CD4-positive, alpha-beta T cell treated with Interleukin-15 for 4 hours (primary cell): Measurements from ENCODE around the gene PRR36.
"Not testable (repeated sequence)": the region's sequence is repeated elsewhere in the genome, so short reads cannot be mapped to it uniquely, and the experiment has no call there.

Experiments
- DNase-seq: peaks from one replicate; pipeline ENCODE4 v3.0.0-alpha.2; 2020; ENCODE audit warnings: low spot score

Gene PRR36

DNA sequence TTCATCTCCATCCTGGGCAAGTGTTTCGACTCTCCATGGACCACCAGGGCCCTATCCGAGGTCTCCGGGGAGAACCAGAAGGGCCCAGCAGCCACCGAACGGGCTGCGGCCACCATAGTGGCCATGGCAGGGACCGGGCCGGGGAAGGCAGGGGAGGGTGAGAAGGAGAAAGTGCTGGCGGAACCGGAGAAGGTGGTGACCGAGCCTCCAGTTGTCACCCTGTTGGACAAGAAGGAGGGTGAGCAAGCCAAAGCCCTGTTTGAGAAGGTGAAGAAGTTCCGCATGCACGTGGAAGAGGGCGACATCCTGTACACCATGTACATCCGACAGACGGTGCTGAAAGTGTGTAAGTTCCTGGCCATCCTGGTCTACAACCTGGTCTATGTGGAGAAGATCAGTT lies 24.8 kb upstream of the PRR36 start:
- DNase-seq = no peak

DNA sequence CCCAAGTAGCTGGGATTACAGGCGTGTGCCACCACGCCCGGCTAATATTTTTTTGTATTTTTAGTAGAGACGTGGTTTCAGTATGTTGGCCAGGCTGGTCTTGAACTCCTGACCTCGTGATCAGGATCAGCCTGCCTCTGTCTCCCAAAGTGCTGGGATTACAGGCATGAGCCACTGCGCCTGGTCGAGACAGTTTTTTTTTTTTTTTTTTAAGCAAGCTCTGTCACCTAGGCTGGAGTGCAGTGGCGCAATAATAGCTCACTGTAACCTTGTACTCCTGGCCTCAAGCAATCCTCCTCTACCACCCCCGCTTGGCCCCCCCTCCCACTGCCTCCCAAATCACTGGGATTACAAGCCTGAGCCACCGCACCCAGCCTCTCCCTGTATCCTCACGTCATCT lies 23.1 kb upstream of the PRR36 start:
- no peak for DNase-seq

DNA sequence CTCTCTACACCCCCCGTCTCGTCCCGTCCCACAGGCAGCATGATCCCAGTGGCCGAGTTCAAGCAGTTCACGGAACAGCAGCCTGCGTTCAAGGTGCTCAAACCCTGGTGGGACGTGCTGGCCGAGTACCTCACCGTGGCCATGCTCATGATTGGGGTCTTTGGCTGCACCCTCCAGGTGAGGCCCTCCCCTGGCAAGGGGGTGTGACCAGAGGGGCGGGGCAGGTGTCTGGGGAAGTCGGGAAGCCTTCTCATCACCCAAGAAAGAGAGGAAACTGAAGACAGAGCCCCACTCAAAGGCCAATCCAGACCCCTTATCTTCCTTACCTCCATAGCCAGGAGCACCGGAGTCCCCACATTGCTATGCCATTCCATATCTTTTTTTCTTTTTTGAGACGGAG lies 21.4 kb upstream of the PRR36 start:
- DNase-seq = no peak

DNA sequence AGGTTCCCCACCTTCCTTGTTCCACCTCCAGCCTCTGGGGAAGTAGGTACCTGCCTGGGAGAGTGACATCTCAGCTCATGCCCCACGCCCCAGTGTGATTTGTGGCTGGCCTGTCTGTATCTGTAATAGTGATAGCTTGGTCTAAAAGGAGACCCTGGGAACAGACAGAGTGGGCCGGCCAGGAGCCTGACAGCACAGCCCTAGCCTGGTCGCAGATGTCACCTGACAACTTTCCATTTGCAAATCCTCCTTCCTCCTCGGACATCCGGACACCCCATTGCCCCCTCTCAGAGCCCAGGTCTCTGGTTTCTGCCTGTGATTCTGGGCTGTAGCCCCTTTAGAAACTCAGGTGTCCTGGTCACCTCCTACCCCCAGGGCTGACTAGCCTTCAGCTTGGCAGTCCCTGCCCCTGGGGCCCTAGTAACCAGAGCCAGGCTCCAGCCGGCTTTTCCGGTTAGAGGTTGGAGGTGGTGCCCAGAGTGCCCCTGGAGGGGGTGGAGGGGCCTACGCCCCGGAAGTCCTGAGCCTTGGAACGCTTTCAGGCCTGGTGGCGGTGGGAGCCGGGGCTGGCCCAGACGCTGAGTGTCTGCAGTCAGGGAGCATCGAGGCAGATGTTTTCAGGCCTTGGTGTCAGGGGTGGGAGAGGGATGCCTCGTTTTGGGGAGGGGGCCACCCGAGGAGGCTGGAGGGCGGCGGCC lies 20.6 kb upstream of the PRR36 start:
- DNase-seq = no peak

DNA sequence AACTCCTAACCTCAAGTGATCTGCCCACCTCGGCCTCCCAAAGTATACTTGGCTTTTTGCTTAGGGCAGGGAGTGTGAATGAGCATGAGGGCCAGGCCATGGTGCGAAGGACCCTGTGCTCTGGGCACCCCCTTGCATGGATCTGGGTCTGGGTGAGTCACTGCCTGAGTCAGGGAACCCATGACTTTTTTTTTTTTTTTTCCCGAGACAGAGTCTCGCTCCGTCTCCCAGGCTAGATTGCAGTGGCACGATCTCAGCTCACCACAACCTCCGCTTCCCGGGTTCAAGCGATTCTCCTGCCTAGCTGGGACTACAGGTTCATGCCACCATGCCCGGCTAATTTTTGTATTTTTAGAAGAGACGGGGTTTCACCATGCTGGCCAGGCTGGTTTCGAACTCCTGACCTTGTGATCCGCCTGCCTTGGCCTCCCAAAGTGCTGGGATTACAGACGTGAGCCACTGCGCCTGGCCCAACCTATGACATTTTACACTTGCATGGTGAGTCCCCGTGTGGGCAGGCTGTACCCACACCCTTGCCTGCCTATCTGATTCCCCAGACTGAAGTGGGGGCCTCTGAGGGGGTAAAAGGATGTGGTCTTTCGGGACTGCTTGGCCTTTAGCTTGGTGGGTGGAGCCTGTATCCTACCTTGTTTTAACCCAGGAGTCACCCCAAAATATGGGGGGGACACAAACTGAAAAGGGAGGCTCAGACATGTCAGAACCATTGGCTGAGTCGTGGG lies 19.3 kb upstream of the PRR36 start:
- DNase-seq = not testable (repeated sequence)

DNA sequence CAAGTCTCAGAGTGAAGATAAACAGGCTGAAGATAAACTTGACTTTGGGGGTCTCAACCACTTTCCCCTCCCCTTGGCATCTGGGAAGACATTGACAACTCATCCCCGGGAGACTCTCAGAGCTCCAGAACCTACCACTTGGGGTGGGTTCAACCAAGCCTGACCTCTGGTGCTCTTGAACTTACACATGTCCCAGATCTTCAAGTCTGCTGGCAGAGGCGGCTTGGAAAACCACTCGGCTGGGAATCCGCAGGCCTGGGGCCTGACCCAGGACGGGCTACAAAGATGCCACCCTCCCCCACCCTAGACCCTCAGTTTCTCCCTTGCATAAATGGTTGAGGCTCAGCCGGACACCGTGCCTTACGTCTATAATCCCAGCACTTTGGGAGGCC lies 14.6 kb upstream of the PRR36 start:
- no peak for DNase-seq

DNA sequence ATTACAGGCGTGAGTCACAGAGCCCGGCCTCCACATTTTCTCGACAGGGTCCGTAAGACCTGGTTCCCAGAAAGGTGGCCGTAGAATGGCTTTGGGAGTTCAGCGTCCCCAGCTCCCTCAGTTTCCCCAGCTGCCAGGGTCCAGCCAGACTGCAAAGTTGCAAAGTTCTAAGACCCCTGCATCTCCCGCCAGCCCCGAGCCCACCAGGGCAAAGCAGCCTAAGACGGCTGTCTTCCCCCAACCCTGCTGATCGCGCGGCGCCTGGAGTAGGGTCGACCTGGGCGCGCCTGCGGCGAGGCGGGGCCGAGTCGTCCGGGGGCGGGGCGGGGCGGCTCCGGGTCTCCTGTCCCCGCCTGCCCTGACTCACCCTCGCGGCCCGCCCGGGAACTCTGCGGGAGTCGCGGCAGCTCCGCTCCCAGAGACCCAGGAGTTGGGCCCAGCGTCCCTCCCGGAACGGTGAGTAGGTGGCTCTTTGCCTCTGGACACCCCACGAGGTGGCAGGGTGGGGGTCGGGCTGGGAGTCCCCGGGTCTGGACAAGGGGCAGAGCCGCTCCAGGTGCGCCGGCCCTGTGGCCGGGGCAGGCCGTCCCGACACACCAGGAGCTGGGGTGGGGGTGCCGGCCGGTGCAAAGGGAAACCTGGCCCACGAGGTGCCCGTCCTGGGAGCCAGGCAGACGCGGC lies 14.1 kb upstream of the PRR36 start, which contains the start of gene LRRC8E:
Gene LRRC8E (plus strand): TSS at position 366 of the 681 bp plus-strand sequence. CDS start 7,094 bp downstream, outside the sequence.
- DNase-seq = no peak

DNA sequence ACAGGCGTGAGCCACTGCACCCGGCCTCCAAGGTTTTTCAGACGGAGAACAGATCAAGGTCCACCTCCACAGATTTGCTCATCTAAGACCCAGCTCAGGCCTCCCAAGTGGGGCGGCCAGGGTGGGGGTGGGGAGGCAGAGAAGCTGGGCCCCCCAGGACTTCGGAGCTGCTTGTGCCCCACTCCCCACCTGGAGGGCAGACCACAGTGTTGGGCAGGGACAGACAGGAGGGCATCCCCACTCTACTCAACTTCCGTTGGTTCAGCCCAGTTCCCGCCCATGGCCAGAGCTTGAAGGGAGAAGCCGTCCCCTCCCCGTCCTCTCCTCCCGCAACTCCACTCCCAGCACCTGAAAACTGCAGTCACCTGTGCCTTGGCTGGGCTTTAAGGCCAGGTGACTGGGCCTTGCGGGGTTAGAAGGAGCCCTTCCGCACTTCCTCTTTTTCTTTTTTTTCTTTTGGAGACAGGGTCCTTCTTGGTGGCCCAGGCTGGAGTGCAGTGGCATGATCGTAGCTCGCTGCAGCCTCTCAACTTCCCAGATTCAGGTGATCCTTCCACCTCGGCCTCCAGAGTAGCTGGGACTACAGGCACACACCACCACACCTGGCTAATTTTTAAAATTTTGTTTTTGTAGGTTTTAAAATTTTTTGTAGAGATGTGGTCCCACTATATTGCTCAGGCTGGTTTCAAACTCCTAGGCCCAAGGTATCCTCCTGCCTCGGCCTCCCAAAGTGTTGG lies 13.4 kb upstream of the PRR36 start:
- DNase-seq = no peak

DNA sequence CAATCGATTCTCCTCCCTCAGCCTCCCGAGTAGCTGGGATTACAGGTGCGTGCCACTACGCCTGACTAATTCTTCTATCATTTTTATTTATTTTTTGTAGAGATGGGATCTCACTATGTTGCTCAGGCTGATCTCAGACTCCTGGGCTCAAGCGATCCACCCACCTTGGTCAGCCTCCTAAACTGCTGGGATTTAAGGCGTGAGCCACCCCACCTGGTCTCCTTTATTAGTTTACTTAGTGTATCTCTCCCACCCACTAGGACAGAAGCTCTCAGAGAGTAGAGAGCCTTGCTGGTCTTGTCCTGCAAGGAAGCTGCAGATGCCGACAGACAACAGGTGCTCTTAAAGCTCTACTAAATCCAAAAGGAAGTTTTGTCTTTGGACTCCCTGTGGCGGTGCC lies 11.6 kb upstream of the PRR36 start:
- no peak for DNase-seq

DNA sequence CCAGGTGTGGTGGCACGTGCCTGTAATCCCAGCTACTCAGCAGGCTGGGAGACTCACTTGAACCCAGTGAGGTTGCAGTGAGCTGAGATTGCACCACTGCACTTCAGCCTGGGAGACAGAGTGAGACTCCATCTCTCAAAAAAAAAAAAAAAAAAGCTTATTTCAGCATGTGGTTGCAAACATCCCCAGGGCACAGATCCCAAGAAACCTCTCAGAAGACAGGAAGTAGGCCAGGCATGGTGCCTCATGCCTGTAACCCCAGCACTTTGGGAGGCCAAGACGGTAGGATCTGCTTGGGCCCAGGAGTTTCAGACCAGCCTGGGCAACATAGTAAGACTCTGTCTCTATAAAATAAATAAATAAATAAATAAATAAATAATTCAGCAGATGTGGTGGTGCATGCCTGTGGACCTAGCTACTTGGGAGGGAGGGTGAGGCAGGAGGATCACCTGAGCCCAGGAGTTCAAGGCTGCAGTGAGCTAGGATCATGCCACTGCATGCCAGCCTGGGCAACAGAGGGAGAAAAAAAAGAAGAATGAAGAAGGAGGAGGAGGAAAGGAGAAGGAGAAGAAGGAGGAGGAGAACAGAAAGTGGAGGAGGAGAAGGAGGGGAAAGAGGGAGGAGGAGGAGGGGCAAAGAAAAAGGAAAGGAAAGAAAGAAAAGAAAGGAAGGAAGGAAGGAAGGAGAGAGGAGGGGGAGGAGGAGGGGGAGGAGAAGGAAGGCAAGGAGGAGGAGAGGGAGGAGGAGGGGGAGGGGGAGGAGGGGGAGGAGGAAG lies 9.8 kb upstream of the PRR36 start:
- no peak for DNase-seq

DNA sequence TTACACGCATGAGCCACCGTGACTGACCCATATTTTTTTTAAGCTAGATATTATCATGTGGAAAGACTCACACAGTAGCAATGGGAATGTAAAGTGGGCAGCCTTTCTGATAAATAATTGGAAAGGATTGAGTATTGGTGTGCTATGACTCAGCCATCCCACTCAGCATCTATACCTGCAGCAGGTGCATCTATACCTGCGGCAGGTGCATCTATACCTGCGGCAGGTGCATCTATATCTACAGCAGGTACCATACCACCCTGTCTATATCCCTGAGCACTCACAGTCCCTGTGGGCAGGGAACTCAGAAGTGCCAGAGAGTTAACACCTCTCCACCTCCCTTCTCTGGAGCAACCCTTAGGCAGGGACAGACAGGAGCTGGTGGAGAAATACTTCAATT lies 8.9 kb upstream of the PRR36 start:
- no peak for DNase-seq

DNA sequence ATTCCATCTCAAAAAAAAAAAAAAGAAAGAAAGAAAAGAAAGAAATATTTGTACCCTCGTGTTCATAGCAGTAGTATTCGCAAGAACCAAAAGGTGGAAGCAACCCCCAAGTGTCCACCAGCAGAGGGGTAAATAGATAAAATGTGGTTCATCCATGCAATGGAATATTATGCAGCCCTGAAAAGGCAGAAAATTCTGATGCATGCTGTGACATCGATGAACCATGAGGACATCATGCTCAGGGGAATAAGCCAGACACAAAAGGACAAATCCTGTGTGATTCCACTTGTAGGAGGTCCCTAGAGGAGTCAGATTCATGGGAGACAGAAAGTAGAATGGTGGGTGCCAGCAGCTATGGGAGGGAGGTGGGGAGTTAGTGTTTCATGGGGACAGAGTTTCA lies 7.7 kb upstream of the PRR36 start:
- DNase-seq = no peak

DNA sequence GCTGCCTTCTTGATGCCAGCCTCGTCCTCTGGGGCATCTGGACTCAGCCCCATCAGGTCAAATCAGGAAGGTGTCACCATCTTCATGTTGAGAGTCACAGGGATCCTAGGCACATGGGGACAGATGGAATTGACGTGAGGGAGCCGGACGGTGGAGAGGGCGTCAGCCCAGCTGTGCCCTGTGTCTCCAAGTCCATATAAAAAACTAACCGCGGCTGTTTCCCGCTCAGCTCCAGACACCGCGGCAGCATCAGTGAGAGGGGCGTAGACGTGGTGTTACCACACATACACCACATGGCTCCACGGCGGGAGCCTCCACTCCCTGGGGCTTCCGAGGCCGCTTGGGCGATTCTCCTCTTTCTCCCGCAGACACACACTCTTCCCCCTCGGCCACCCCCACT lies 5.6 kb upstream of the PRR36 start:
- no peak for DNase-seq

DNA sequence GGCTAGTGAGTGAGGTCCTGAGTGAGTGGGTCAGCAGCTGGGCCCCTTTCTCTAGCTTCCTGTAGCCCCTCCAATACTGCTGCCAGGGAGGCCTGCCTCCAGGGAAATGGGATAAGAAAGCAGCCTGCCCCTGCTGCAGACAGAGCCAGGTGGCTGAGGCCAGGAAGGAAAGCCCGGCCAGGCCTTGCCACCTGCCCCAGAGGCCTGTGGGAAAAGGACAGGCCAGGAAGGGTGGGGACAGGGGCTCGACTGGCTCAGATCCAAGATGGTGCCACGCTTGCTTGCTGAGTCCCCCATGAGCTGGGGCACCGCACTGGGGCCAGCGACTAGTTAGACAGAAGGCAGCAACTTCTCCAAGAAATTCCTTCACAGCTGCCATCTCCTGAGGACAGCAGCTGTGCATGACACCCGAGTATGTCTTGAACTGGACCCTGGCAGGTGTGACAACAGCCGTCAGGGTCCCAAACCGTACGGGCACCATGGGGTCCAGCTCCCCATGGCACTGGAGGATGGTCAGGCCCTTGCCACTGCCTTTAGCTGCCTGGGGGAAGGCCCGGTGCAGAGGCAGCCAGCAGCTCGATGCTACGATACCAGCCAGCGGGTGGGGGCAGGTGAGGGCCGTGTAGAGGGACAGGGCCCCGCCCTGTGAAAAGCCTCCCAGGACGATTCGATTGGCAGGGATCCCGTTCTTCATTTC lies 5.1 kb upstream of the PRR36 start:
- DNase-seq = no peak

DNA sequence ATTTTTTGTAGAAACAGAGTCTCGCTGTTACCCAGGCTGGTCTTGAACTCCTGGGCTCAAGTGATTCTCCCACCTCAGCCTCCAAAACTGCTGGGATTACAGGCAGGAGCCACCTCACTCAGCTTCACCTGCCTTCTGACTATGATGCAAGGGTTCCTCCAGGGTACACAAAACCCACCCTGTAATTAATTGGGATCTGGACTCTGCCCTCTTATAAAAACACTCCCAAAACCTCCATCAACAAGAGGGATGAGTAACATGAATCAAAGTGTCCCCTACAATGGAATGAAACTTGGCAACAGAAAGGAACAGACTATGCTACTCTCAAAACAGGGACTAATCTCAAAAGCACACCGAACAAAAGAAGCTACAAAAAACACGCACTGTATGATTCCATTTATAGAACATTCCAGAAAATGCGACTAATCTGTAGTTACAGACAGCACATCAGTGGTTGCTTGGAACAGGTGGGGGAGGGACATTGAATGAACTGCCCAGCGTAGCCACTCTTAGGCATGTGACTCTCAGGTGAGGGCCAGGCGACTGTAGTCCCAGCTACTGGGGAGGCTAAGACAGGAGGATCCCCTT lies 3.2 kb upstream of the PRR36 start:
- DNase-seq = no peak

DNA sequence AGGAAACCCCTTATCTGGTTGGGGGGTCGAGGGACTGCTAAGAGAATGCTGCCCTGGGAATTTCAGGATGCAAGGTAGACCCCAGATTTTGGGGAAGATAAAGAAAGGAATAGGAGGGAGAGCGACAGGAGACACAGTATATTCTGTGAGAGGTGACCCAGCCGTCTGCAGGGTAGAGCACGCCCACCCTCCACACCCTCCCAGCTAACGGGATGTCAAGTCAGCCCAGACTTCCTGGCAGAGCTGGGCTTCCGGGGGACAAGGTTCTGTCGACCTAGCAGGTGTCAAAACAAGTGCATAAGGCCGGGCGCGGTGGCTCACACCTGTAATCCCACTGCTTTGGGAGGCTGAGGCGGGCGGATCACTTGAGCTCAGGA lies 695 bp upstream of the PRR36 start:
- no peak for DNase-seq

DNA sequence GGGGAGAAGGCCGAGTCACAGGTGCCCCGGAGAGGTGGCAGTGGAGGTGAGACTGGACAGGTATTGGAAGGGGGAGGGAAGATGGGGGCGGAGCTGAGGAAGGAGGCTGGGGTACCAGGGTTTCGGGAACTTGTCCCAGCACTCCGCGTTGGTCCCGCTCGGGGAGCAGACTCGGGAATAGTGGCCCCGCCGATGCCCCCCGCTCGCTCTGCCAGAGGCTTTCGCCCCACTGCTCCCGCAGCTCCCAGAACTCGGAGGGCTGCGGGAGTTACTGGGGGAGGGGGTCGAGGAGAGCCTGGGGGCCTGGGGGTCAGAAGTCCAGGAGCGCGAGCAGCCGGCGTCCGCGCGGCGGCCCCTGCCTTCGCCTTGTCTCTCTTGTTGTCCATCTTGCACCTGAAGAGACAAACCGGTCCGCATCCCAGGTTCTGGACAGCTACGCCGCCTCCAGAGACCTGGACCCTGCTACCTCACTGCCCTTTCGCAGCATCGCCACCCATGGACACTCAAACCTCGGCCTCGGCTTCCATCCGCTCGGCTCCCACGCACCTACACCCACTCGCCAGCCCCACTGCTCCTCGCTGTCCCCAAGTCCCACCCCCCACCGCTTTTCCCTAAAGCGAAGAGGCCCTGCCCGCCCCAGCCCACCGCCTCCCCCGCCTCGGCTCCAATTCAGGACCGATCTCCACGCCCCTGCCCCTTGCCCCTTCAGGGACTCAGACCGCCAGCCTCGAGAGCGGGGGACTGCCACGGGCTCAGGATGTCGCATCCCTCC lies 700 bp downstream of the PRR36 start:
- DNase-seq = no peak

DNA sequence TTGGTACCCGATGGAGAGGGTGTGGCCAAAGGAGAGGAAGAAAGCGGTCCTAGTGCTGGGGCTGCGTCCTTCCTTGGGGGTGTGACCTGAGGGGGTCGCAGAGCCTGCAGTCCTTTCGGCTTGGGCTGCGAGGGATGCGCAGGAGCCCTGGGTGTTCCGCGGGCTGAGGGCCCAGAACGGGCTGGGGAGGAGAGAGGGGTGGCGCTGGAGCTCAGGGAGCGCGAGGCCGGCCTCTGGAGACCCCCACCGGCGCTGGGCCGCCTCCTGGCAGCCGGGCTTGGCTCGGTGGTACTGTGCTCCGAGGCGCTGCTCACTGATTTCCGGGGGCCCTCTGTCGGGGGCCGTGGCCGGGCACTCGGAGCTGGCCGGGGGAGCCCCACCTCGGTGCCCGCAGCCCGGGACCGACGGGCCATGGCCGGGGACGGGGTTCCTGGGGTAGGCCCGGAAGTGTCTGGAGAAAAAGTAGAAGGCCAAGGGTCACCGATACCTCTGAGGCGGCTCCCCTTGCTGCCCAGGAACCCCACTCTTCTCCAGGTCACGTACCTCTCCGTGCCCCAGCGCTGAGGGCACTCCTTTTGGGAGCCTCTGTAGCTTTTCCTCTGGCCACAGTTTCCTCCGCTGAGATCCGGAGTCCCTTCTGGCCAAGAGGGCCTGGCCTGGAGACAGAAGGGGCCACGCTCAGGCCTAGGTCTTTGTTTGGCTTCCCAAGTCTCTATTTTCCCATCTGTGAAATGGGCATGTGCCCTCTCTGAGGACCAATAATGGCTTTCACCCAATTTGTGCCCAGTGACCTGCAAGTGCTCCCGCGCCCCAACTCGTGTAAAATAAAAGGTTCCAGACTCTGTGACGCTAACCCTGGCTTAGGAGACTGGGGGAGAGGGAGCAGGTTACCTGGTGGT lies 1.6 kb downstream of the PRR36 start:
- DNase-seq = no peak
